ACHN (cell line): ENCODE results near the gene TANGO2.

Experiments used
- DNase-seq: peaks from one replicate; pipeline ENCODE4 v3.0.0-alpha.2; 2015
- in situ Hi-C: cut with HindIII; loops from 2 replicates; pipeline ENCODE4 v1.10.0; 2017; ENCODE audit warnings: low sequenced_read_pairs, low pct_ligation_motif_present, low pct_unique_long_range_greater_than_20kb

TANGO2 gene

DNA sequence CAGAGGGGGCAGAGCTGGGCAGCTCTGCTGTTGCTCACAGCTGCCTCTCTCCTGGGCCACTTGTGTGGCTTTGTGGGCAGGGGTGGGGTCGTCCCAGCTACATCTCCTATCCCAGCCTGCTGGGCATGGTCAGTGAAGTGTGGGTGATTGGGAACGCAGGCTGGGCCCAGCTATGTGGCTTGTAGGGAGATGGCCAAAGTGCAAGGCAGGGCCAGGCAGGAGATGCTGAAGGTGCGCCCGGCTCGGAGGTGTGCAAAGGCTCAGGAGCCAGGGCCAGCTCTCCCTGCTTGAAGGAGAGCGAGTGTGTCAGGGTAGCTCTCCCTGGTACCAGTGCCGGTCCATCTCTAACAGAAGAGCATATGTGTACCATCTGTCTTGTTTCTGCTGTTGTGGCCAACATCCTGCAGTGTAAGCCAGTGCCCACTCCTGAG lies 86.6 kb downstream of the TANGO2 start:
- in situ Hi-C loops, result no loop called here
- DNase-seq, result no peak

DNA sequence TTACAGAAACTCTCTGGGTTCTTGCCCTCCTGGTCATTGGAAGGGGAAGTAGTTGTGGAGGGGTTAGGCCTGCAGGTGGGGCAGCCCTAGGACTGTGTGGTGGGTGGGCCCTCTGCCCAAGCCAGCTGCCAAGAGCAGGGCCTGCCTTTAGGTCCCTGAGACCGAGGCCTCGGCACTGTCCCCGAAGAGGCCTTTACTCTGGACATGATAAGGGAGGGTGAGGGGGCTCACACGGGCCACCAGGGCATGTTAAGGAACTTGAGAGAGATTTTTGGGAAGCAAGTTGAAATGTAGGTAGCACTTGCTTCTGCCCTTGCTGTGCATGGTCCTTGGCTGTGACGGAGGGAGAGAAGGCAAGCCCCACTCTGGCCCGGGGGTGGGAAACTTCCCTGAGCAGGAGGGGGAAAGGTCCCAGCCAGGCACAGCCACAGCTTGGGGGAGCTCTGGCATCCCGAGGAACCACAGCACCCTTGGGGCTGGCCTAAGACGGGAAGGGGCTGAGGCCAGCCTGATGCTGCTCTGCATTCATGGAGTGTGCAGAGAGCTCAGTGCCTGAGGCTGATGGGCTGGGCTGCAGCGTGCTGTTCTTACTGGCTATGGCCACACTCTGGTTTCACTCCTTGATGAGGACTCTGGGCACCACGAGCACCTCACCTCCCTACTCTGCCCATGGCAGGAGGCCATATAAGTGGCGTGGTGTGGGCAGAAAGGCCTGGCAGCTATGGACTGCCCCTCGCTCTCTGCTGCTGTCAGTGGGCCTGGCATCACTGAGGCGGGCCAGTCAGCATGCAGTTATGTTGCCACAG lies 87.2 kb downstream of the TANGO2 start:
- in situ Hi-C loops, result no loop called here
- no peak for DNase-seq

- DNase-seq, result no peak
- in situ Hi-C loops, result no loop called here
Measured at GRCh38 chr22:20108757-20109230, 87.9 kb downstream of the TANGO2 start.

DNA sequence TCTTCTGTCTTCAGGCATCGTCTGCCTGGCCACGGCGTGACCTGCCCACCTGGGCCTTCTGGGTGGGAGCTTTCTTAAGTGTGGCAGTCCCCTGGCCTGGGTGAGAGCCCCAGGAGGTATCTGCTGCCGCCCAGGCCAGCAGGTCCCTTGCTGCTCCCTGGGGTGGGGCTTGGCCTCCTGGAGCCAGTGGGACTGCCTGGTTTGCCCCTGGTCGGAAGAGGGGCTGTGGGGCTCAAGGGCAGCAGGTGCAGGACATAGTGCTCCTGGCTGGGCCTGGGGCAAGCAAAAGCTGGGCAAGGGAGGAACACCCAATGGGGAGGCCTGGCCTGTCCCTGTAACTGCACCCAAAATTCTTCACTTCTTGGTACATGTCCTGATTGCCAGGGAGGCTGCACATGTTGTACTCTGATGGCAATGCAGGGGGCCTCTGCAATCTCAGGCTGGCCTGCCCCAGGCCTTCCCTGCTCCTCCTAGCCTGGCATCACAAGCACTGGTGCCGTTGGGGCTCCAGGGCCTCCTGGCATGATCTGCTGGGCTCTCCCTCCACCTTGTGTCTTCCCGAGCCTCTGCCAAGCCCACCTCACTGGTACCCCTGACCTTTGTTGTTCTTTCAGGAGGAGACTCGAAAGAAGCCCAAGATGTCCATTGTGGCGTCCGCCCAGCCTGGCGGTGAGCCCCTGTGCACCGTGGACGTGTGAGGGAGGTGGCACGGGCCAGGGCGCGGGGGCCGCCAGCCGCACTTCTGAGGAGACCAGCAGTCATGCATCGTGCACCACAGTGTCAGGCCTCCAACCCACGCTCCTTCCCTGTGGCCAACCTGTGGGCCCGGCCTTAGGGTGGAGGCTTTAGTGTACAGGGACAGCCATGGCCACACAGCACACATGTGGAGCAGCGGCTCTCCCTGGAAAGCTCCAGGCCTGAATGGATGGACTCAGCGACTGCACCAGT lies 88.8 kb downstream of the TANGO2 start:
- DNase-seq, result no peak
- in situ Hi-C loops, result no loop called here

GRCh38 chr22:20110359-20110985 lies 89.6 kb downstream of the TANGO2 start:
- DNase-seq, result no peak
- in situ Hi-C loops, result no loop called here

GRCh38 chr22:20111045-20111688 lies 90.3 kb downstream of the TANGO2 start:
- peak; percentile 40 for DNase-seq

GRCh38 chr22:20111689-20112622 lies 91.0 kb downstream of the TANGO2 start:
- DNase-seq, result no peak
- in situ Hi-C loops, result no loop called here

More at GRCh38 chr22:20111045-20111688, 90.3 kb downstream of the TANGO2 start:
- in situ Hi-C loops, result no loop called here

DNA sequence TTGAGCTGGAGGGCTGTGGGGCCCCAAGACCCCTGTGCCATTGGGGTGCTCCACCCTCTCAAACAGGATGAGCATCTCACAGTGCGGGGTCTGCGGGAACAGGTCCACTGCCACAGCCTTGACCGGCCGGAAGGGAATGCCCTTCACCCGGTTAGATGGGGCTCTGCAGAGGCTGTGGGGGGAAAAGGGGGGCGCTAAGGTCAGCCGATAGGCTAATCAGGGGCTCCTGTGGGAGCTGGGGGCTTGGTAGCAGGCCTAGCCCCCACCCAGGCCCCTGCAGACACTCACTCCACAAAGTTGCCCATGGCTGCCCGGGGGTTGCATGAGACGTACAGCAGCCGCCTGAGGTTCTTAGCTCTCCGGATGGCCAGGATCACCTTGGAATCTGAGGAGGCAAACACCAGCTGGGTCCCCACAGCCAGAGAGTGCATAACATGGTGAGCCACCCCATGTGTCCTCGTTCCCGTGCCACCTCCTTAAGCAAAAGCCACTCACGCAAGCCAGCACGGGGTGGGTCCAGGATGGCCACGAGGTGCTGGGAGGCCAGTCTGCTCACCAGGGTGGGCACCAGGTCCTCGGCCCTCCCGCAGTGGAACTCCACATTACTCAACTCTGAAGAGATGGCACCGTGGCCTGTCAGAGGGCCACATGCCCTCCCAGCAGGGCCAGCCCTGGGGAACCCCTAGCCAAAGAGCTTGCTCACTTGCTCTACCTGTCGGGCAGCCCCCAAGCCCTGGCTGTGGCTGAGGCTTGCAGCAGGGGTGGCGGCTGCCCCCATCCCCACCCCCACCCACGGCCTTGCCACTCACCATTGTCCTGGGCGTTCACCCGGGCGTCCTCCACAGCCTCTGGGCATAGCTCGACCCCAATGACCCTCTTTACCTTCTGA lies 92.0 kb downstream of the TANGO2 start:
- in situ Hi-C loops, result no loop called here
- DNase-seq, result no peak

GRCh38 chr22:20113551-20114310 lies 92.8 kb downstream of the TANGO2 start:
- in situ Hi-C loops, result no loop called here
- no peak for DNase-seq

- in situ Hi-C loops, result no loop called here
Measured at GRCh38 chr22:20114506-20115475, 93.9 kb downstream of the TANGO2 start.

GRCh38 chr22:20115691-20116375 lies 94.9 kb downstream of the TANGO2 start, which contains the start of gene RANBP1:
RANBP1 (plus strand) TSS chr22:20116104; CDS start chr22:20116185, 81 bp downstream.
- in situ Hi-C loops, result no loop called here
- DNase-seq, result no peak

More at GRCh38 chr22:20114506-20115475, 93.9 kb downstream of the TANGO2 start:
- DNase-seq, result no peak

GRCh38 chr22:20116376-20116950 lies 95.6 kb downstream of the TANGO2 start:
- no peak for DNase-seq
- in situ Hi-C loops, result no loop called here
